Fibroblast of skin of right biceps (primary cell): ENCODE data around the gene AKR1B15.
"Not testable (repeated sequence)": the region's sequence is repeated elsewhere in the genome, so short reads cannot be mapped to it uniquely, and the experiment has no call there.

Experiments
- DNase-seq: peaks from one replicate; pipeline ENCODE4 v3.0.0-alpha.2; 2013

The AKR1B15 gene

DNA sequence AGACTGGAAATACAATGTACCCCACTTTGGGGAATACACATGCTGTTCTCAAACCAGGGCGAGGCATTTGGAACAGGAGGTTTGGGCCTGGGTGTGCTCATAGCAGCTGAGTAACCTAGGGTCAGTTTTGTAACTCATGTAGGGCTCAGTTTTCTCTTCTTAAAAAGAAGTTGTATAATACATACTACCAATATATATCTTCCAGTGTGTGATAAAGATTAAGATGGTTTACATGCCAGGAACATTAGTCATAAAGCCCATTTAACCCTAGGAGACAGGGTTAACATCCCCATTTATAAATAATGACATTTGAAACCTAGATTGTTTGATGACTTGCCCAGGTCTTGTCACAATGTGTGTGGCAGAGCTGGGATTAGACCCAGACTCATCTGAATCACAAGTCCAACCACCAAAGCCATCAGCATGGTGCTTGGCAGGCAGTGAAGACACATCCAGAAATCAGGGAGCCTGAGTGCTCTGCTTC lies 15.6 kb upstream of the AKR1B15 start:
- DNase-seq, result peak; percentile 52

DNA sequence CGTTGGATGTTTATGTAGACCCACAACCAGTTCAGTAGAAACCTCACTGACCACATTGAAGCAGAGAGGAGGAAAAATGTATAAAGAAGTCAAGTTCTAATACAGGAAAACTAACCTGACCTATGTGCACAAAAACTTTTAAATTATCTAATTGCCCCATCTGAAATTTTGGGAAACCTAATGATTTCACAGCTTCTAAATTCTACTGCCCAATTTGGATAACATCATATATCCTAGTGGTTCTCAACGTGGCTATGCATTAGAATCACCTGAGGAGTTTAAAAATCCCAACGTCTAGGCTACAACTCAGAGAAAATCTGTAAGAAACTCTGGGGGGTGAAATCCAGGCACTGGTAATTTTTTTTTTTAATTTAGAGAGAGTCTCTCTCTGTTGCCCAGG lies 14.3 kb upstream of the AKR1B15 start:
- no peak for DNase-seq

DNA sequence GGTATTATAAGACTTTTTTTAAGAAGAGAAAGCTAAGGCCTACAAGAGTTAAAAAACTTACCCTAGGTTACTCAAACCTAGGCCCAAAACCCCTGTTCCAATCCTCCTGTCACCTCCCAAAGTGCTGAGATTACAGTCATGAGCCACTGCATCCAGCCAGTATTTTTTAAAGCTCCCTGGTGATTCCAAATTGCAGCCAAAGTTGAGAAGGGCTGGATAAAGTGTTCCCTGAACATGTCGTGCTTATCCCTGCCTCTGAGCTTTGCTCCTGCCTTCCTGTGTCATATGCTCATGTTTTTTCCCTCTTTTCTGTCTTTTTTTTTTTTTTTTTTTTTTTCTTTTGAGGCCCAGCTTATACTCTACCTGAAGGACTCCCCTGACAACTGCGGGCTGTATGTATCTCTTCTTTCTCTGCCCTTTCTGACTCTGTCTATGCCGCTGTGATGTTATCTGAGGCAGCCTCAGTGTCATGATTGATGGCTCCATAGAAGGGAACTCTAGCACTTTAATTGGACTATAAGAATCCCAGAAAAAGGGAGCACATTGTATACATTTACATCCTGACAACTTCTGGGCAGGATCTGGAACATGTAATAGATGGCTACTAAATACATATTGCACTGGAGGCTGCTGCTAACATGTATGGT lies 13.5 kb upstream of the AKR1B15 start:
- DNase-seq, result no peak

DNA sequence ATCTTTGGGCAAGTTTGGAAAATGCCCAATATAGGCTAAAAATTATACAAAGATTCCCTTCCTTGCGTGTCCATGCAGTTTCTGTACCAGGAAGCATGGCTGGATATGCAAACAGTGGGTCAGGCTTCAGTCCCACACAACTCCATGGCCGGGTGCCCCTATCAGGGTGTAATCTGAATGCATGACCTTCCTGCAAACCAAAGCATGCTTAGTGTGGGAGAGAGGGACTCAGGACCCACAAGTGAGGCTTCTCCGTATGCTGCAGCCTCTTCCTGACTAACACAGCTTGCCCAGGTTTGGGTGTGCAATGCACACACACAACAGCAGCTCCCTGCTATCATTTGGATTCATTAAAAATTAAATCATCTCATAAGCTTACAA lies 13.0 kb upstream of the AKR1B15 start:
- no peak for DNase-seq

DNA sequence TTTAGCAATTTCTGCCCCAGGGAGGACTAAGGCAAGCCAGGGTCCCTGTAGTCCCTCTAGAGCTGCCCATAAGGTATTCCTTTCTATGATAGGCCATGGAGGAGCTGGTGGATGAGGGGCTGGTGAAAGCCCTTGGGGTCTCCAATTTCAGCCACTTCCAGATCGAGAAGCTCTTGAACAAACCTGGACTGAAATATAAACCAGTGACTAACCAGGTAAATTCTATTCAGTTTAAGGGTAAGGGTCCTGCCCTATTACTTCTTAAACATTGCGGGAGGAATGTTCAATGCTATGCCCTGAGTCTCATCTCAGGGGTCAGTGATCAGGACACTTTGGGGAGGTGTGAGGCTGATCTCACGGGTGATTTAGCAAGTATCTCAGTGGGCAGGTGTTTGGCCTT lies 12.4 kb upstream of the AKR1B15 start:
- not testable (repeated sequence) for DNase-seq

DNA sequence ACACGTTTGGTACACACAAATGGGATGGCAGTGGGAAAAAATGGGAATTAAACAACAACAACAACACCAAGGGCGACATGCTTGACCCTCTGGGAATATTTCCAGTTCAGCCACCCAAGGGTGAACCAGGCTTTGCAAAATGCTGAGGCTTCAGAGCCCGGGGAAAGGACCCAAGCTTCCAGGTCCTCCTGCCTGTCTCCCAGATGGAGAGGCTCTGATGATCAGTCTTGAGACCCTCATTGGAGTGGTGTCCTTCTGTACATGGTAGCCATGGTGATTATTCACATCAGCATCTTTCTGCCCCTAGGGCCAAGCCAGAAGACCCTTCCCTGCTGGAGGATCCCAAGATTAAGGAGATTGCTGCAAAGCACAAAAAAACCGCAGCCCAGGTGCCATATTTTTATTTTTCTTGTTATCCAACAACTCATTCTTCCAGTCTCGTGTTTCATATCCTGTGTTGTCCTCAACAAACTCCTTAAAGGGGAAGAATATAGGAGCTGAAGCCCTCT lies 11.6 kb upstream of the AKR1B15 start:
- not testable (repeated sequence) for DNase-seq

DNA sequence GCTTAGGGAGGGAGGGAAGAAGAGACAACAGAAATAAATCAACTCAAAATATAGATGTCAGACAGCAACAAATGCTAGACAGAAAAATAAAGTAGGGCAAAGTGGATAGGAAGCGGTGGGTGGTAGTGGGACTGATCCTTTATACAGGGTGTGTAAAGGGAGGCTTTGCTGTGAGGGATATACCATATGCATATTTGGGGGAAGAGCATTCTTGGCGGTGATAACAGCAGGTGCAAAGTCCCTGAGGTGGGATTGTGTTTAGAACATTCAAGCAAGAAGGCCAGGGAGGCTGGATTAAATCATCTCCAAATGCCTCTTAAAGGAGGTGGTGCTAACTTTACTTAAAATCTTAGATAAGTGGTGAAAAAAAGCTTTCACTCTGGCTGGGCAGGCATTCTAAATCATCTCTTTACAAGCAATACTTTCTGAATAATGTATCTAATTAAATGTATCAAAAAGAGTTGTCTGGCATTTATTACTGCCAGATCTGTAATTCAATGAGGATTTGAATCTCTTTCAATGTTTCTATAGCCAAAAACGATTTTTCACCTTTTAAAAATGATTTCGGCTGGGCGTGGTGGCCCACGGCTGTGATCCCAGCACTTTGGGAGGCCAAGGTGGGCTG lies 9.4 kb upstream of the AKR1B15 start:
- DNase-seq, result no peak

DNA sequence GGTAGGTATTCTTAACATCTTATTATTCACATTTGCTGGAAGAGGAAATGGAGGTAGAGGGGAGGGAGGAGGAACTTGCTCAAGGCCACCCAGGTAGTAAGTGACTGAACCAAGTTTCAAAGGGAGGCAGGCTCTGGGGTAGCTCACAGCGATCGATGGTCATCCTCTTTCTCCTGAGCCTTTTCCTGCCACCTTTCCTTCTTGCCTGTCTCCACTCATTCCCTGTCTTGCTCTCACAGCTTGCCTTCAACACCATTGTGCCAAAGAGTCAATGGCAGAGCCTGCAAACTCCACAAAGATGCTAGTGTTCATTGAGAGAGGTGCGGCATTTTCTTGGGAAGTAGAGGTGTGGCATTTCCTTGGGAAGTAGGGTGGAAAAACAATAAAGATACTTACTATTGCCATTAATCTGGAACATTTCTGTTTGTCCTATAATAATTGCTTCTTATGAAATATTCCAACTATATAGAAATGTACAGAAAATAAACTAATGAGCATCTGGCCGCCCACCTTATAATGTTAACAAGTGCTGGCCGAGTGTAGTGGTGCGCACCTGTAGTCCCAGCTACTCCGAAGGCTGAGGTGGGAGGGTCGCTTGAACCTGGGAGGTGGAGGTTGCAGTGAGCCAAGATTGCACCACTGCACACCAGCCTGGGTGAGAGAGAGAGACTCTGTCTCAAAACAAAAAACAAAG lies 7.3 kb upstream of the AKR1B15 start:
- not testable (repeated sequence) for DNase-seq

DNA sequence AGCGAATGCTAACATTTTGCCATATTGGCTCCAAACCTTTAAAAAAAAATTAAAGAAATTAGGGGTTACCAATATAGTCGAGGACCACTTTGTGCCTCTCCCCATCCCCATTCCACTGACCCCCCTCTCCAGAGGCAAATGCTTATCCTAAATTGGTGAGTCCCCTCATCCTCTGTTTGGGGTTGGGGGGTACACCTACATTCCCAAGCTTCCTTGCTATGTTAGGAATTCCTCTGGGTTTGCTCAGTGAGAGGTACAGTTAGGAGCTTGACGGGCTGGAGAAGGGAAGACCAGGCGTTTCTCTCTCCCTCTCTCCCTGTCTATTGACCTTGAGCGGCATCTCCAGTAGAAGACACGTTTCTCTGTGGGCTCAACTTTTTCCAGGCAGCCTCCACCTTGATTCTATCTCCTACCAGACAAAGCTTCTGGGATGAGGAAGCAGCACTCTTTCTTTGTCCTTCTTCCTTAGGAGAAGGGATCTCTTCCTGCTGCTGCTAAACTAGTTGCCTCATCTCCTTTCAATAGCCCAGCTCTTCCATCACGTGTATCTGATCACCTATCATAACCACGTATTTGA lies 6.6 kb upstream of the AKR1B15 start:
- no peak for DNase-seq

DNA sequence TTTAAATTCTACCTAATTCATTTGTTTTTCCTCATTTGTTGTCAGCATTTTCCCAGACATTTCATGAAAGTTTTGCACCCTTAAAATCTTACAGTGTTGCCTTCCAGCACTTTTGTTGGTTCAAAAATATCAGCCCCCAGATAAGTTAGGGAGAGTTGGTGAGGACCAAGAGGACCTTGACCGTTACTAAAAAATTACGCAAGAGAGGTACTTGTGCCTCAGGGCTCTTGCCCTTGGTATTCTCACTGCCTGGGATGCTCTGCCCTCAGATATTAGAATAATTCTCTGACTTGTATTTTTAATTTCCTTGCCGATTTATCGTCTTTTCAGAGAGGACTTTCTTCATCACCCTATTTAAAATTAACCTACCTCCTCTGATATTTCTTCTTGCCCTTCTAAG lies 3.5 kb upstream of the AKR1B15 start:
- DNase-seq, result no peak

DNA sequence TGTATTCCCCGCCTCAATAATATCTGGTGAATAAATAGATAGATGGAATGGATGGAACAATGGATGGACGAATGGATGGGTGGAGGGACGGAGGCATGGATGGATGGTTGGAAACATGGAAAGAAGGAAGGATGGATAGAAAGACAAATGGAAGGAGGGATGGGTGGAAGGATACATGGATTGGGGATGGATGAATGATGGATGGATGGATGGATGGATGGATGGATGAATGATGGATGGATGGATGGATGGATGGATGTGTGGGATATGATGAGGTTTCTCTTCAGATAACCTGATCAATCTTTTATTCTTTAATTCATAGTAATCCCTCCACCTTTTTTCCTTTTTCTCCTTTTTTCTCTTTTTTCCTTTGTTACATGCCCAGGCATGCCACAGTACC lies 3.0 kb upstream of the AKR1B15 start:
- DNase-seq, result no peak

DNA sequence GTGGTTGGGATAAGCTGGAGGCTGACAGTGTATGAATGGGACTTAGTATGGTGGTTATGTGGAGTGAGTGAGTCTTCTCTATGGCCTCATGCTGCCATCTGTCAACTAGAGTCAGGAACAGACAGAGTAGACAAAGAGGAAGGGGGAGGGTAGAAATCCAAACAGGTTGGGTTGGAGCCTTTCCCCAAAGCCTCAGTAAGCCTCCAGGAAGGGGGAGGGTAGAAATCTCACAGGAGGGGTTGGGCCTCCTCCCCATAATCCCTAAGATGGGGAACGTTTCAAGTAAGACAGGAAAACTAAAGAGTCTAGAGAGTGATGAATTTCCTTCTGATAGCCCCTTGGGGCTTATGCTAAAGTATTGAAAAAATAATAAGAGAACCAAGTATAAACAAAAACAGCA lies 2.0 kb upstream of the AKR1B15 start:
- DNase-seq, result no peak

DNA sequence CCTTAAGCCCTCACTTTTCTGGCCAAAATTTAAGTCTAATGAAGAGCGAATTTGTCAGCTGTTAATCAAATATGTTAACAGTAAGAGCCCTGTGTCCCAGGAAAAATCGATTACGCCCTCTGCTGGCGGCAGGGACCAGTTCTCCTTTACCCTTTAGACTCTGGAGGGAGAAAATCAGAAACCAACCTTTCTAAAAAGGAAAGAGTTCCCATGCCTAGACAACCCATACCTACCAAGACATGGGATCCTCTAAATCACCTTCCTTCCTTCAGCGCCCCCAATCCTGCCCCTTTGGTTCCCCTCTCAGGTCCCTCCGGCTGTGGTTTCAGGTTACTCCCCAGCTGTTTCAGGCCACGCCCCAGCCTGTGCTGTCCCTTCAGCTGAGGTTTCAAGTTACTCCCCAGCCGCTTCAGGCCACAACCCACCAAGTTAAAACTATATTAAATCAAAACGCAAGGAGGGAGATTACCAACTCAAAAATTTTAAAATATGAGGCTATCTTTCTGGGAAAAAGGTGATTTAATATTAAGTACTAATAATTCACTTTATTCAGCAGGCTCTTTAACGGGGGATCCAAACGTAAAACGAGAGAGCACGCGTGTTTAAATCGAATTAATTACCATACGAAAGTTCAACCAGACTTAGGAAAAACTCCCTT lies 1.4 kb upstream of the AKR1B15 start:
- DNase-seq, result peak; percentile 65

DNA sequence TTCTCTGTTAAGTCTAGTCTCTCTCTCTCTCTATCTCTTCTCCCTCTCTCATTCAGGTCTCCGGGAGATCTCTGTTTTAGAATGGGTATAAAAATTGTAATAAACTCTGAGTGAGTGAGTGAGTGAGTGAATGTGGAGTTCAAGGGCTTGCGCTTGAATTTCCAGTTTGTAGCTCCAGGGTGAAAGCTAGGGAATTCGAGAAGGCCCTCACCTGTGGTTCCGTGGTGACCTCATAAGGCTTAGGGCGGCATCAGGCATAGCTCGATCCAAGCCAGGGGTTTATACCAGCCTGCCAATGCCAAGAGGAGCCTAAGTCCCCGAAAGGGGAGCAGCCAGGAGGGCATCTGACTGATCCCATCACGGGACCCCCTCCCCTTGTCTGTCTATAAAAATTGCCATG lies 456 bp downstream of the AKR1B15 start:
- DNase-seq, result no peak

DNA sequence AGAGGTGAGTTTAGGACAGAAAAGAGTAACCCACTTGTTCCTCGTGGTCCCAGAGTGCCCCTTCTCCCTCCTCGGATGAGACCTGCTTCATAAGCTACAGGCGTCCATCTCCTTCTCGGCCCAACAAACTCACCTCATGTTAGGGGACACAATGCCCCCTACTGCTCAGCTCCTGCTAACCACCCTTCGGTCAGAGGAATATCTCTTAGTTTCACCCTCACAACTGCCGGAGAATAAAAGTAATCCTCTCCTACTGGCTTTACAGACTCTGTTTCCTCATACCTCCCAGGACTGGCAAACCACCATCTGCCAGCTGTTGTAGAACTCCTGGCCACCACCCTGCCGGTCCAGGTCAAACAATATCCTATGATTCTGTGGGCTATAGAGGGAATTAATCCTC lies 3.2 kb downstream of the AKR1B15 start:
- DNase-seq, result no peak

DNA sequence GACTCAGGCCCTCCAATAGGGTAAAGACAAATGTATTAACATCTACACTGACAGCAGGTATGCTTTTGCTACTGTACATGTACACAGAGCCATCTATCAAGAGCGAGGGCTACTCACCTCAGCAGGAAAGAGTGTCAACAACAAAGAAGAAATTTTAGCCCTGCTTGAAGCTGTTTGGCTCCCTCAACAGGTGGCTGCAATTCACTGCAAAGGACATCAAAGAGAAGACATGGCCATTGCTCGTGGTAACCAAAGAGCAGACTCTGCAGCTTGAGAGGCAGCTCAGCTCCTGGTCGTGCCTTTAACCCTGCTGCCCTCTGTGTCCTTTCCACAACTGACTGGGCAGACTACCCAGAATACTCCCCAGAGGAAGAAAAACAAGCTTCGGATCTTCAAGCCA lies 5.1 kb downstream of the AKR1B15 start:
- no peak for DNase-seq

DNA sequence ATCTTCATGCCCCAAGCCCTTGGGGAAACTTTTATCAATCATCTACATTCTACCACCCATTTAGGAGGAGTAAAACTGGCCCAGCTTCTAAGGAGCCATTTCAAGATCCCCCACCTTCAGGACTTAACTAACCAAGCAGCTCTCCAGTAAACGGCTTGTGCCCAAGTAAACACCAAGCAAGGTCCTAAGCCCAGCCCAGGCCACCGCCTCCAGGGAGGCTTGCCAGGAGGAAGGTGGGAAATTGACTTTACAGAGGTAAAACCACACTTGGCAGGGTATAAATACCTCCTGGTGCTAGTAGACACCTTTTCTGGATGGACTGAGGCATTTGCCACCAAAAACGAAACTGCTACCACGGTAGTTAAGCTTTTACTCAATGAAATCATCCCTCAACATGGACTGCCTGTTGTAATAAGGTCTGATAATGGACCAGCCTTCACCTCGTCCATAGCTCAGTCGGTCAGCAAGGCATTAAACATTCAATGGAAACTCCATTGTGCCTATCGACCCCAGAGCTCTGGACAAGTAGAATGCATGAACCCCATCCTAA lies 5.6 kb downstream of the AKR1B15 start:
- no peak for DNase-seq

DNA sequence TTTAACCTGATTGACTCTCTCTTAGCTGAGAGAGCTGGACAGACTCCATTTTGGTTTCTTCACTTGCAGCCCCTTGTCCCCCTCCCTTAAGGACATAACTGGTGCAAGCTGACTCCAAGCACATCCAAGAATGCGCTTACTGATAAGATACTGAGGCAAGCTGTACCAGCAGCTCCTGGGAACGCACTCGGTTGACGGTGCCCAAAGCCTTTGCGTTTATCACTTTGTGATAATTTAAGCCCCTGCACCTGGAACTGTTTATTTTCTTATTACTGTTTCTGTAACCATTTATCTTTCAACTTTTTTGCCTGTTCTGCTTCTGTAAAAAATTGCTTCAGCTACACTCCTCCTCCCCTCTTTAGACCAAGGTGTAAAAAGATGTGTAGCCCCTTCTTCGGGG lies 8.5 kb downstream of the AKR1B15 start:
- DNase-seq, result no peak

DNA sequence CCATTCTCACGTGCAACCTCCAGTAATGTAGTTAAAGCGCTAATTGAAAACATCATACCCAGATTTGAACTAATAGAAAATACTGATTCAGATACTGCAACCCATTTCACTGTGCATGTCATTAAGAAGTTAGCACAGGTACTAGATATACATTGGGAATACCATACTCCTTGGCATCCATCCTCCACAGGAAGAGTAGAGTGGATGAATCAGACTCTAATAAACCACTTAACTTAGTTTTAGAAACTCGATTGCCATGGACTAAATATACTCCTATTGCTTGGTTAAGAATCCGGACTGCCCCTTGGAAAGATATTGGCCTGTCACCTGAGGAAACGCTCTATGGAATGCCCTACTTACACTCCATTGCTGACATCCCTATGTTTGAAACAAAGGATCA lies 9.5 kb downstream of the AKR1B15 start:
- DNase-seq, result no peak

DNA sequence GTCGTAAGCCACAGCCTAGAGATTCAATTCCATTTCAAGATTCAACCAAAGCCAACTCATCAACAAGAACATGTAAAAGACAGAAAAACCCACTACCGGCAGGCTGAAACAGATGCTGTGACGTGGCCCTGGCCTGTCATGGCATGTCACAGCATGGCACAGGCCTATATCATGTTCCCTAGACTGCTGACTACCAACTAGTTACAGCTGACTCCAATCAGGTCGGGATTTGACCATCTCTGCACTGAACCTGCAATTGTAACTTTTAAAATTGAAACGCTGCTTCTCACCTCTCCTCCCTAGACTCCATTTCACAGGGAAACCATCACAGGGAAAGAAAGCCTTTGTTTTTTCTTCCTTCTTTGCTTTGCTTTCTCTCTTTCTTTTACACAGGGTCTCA lies 12.7 kb downstream of the AKR1B15 start:
- not testable (repeated sequence) for DNase-seq

DNA sequence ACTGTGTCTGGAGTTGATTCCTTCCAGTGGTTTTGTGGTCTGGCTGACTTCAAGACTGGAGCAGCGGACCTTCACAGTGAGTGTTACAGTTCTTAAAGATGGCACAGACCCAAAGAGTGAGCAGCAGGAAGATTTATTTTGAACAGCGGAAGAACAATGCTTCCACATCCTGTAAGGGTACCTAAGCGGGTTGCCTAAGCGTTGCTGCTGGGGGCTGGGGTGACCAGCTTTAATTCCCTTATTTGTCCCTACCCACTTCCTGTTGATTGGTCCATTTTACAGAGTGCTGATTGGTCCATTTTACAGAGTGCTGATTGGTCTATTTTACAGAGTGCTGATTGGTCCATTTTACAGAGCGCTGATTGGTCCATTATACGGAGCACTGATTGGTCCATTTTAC lies 13.2 kb downstream of the AKR1B15 start:
- DNase-seq, result peak; percentile 81

DNA sequence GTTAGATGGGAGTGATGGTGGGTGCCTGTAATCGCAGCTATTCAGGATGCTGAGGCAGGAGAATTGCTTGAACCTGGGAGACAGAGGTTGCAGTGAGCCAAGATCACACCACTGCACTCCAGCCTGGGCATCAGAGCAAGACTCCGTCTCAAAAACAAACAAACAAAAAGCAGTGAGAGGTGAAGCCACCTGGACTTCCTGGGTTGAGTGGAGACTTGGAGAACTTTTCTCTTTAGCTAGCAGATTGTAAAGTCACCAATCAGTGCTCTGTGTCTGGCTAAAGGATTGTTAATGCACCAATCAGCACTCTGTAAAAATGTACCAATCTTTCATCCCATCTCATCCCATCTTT lies 14.5 kb downstream of the AKR1B15 start:
- not testable (repeated sequence) for DNase-seq

DNA sequence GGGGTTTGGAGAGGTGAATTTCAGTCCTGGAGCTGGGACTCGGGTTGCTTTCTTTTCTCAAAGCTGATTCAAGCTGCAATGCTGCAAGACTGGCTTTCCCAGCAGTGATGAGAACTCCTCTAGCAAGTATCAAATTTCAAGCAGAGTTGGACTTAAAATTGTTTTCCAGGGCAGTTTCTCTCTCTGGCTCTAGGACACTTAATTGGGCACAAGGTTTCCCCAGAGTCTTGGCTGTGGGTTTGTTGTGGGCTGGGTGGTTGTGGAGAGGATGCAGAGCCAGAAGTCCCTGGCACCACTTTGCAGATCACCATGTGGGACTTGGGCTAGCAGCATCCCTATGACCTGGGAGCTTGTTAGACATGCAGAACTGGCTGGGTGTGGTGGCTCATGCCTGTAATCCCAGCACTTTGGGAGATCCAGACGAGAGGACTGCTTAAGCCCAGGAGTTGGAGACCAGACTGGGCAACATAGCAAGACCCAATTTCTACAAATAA lies 16.8 kb downstream of the AKR1B15 start:
- no peak for DNase-seq
